Natural killer cell (primary cell): ENCODE measurements around the gene C6orf163. TPM values are rescaled to one million over a fixed set of nuclear protein-coding genes. Genes with fewer than 3 reads are reported as not detected.

Experiments used
- ATAC-seq, 3 donors: fragments of 150-1000 bp in 2 of 3; fragments of 200-7000 bp in 1 of 3; cut with Tn5 transposase; 1 replicate in 1 of 3; 2 replicates in 2 of 3; pipeline ENCODE4 v1.10.0; 2021; ENCODE audit warnings: mild to moderate bottlenecking in 2 of 3, moderate library complexity in 2 of 3
- DNase-seq, 2 donors: peaks; one replicate each; pipeline versions ENCODE4 v3.0.0 to v3.0.0-alpha.2; 2013 to 2021; ENCODE audit warnings: mixed read lengths in 1 of 2
- H3K27ac ChIP-seq: one replicate; pipeline ENCODE4 v1.5.1; 2013; ENCODE audit warnings: mild to moderate bottlenecking, low read length
- H3K27me3 ChIP-seq: one replicate; pipeline ENCODE4 v1.6.1; 2013; ENCODE audit warnings: low read length; ENCODE audit not compliant: control insufficient read depth, insufficient read depth
- H3K36me3 ChIP-seq: one replicate; pipeline ENCODE4 v1.6.1; 2013; ENCODE audit warnings: low read length; ENCODE audit not compliant: control insufficient read depth, insufficient read depth
- H3K4me1 ChIP-seq: one replicate; pipeline ENCODE4 v1.6.1; 2013; ENCODE audit warnings: low read length; ENCODE audit not compliant: control insufficient read depth, insufficient read depth
- H3K4me3 ChIP-seq: one replicate; pipeline ENCODE4 v1.5.1; 2013; ENCODE audit warnings: low read length
- H3K9me3 ChIP-seq: one replicate; pipeline ENCODE4 v1.6.1; 2013; ENCODE audit warnings: low read length; ENCODE audit not compliant: control insufficient read depth, insufficient read depth
- H3K27ac Mint-ChIP-seq, 2 donors: one replicate each; pipeline ENCODE4 v1.8.0; 2022; ENCODE audit warnings: mild to moderate bottlenecking in 2 of 2, mixed read lengths in 2 of 2, moderate library complexity in 1 of 2
- H3K27me3 Mint-ChIP-seq, 2 donors: one replicate each; pipeline ENCODE4 v1.8.0; 2022; ENCODE audit warnings: low read depth in 2 of 2, mixed read lengths in 2 of 2
- H3K36me3 Mint-ChIP-seq: one replicate; pipeline ENCODE4 v1.8.0; 2022; ENCODE audit warnings: mixed read lengths
- H3K4me1 Mint-ChIP-seq, 2 donors: one replicate each; pipeline ENCODE4 v1.8.0; 2022; ENCODE audit warnings: mixed read lengths in 2 of 2
- H3K4me3 Mint-ChIP-seq: one replicate; pipeline ENCODE4 v1.8.0; 2022; ENCODE audit warnings: mild to moderate bottlenecking, moderate library complexity, mixed read lengths
- H3K9me3 Mint-ChIP-seq, 2 donors: one replicate each; pipeline ENCODE4 v1.8.0; 2022; ENCODE audit warnings: mixed read lengths in 2 of 2
- WGBS: methylation state at CpG from one replicate; pipeline ENCODE4 v1.1.7; 2013; ENCODE audit warnings: missing lambda C conversion rate; ENCODE audit not compliant: insufficient coverage; 5-methylcytosine and 5-hydroxymethylcytosine counted together
- intact Hi-C: fragments of 100-400 bp; cut with micrococcal nuclease; formaldehyde crosslinking; loops from one replicate; pipeline ENCODE4 v1.14.2; 2022
- total RNA-seq, 4 donors: library from RNA; stranded (reverse); fragments of 120-200 nt in 1 of 4; gene quantifications; one replicate each; pipeline versions ENCODE4 v1.2.3 to v1.2.4, GENCODE V29; 2013 to 2022
- TF ChIP-seq, protein P1 (sequence below): fragments of 200-600 bp; IDR thresholded peaks from one replicate; pipeline ENCODE4 v1.8.0; 2022; ENCODE audit warnings: antibody characterized with exemption

C6orf163 gene
- total RNA-seq, 3 donors from 2014 or later (not counting 1 experiment from before 2014, with no cell fraction given): 1.8 to 3.2 (median 2.3) TPM

DNA sequence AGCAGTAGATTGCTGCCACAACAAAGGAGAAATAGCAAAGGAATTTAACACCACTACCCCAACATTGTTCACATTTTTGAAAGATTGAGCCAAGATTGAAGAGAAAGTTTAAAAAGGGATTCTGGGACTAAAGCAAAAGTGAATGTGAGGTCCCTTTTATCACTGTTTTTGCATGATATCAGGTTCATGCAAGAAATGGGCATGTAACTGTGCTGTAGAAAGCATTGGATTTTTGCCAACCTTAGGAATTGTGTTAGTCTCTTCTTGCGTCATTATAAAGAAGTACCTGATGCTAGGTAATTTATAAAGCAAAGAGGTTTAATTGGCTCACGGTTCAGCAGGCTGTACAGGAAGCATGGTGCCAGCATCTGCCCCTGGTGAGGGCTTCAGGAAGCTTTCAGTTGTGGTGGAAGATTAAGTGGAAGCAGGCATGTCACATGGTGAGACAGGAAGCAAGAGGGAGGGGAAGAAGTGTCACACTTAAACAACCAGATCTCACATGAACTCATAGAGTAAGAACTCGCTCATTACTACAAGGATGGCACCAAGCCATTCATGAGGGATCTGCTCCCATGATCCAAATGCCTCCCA is 10.9 kb upstream of the C6orf163 start:
- H3K36me3 Mint-ChIP-seq: no peaks in the 10 kb centered on the region
- H3K4me1 Mint-ChIP-seq: peaks cover 22 to 23% of the 10 kb centered on the region in 2 donors
- peak overlapping the region; percentile 42 for H3K4me3 Mint-ChIP-seq
- peak; percentile 38 to 62 (median 46) for ATAC-seq
- WGBS: 49% methylated on average over 3 of the region's 3 CpGs
- peak in 1 of 2 donors; percentile 12 for DNase-seq
- no peaks in the 10 kb centered on the region for H3K36me3 ChIP-seq
- H3K27me3 ChIP-seq: no peaks in the 10 kb centered on the region
- no peaks in the 10 kb centered on the region for H3K9me3 Mint-ChIP-seq
- intact Hi-C loops: no loop called here
- TF ChIP-seq, protein P1, sequence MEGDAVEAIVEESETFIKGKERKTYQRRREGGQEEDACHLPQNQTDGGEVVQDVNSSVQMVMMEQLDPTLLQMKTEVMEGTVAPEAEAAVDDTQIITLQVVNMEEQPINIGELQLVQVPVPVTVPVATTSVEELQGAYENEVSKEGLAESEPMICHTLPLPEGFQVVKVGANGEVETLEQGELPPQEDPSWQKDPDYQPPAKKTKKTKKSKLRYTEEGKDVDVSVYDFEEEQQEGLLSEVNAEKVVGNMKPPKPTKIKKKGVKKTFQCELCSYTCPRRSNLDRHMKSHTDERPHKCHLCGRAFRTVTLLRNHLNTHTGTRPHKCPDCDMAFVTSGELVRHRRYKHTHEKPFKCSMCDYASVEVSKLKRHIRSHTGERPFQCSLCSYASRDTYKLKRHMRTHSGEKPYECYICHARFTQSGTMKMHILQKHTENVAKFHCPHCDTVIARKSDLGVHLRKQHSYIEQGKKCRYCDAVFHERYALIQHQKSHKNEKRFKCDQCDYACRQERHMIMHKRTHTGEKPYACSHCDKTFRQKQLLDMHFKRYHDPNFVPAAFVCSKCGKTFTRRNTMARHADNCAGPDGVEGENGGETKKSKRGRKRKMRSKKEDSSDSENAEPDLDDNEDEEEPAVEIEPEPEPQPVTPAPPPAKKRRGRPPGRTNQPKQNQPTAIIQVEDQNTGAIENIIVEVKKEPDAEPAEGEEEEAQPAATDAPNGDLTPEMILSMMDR: no peak
- H3K27ac ChIP-seq: no peak overlapping the region
- peak overlapping the region; percentile 78 to 81 for H3K27ac Mint-ChIP-seq
- H3K4me1 ChIP-seq: peaks cover 8% of the 10 kb centered on the region
- H3K27me3 Mint-ChIP-seq: no peaks in the 10 kb centered on the region
- H3K9me3 ChIP-seq: no peaks in the 10 kb centered on the region
- no peak overlapping the region for H3K4me3 ChIP-seq

DNA sequence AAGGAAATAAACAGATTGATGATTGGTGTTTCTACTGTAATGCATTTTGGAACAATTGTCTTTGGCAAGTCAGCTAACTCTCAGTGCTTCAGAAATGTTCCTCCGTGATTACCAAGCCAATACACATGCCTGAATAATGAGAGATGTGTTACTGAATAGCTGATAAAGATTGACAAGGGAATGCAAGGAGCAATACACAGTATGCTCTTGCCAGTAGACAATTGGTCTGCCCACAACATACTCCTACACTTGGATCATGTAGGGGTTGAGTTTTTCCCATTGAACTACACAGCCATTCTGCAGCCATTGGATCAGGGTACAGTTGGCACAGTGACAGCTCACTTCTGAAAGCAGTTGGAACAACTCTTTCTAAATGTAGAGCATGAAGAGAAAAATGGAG is 9.9 kb upstream of the C6orf163 start:
- H3K4me3 Mint-ChIP-seq: no peak overlapping the region
- WGBS: 100% methylated on average over 1 of the region's 1 CpG
- H3K4me1 Mint-ChIP-seq: peaks cover 22 to 23% of the 10 kb centered on the region in 2 donors
- H3K9me3 ChIP-seq: no peaks in the 10 kb centered on the region
- ATAC-seq: no peak
- DNase-seq: no peak
- H3K27ac Mint-ChIP-seq: no peak overlapping the region
- H3K4me1 ChIP-seq: peaks cover 8% of the 10 kb centered on the region
- no peaks in the 10 kb centered on the region for H3K36me3 ChIP-seq
- intact Hi-C loops: no loop called here
- H3K9me3 Mint-ChIP-seq: no peaks in the 10 kb centered on the region
- no peaks in the 10 kb centered on the region for H3K27me3 Mint-ChIP-seq
- TF ChIP-seq, protein P1: no peak
- no peak overlapping the region for H3K27ac ChIP-seq
- H3K36me3 Mint-ChIP-seq: no peaks in the 10 kb centered on the region
- H3K4me3 ChIP-seq: no peak overlapping the region
- no peaks in the 10 kb centered on the region for H3K27me3 ChIP-seq

DNA sequence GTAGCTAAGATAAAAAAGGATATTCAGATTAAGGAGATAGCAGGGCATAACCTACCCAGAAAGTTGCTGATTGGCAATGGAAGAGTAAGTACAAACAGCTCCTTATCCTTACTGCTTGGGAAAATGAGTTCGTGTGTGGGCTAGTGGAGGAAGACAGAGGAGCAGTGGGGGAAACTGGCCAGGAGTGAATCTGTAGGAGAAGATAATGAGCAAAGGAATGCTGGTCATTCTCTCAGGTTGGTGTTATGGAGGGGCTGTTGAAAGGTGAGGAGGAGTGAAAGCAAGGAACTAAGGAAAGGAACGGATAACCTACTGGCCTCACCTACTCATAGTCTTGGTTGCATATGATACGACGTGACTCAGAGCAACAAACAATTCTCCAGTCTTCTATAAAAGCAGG is 8.2 kb upstream of the C6orf163 start:
- Histone ChIP-seq H3K27ac (no peak overlapping the region), H3K9me3 (no peaks in the 10 kb centered on the region), H3K4me1 (peaks cover 8% of the 10 kb centered on the region), H3K27me3 (no peaks in the 10 kb centered on the region), H3K4me3 (no peak overlapping the region), H3K36me3 (no peaks in the 10 kb centered on the region)
- TF ChIP-seq, protein P1: no peak
- 100% methylated on average over 1 of the region's 4 CpGs for whole genome bisulfite sequencing
- Mint-ChIP-seq H3K36me3 (no peaks in the 10 kb centered on the region), H3K27me3 (no peaks in the 10 kb centered on the region), H3K9me3 (no peaks in the 10 kb centered on the region), H3K4me1 (peaks cover 22 to 23% of the 10 kb centered on the region in 2 donors), H3K4me3 (no peak overlapping the region), H3K27ac (no peak overlapping the region)
- DNase-seq: no peak
- intact Hi-C loops: no loop called here
- ATAC-seq: no peak

DNA sequence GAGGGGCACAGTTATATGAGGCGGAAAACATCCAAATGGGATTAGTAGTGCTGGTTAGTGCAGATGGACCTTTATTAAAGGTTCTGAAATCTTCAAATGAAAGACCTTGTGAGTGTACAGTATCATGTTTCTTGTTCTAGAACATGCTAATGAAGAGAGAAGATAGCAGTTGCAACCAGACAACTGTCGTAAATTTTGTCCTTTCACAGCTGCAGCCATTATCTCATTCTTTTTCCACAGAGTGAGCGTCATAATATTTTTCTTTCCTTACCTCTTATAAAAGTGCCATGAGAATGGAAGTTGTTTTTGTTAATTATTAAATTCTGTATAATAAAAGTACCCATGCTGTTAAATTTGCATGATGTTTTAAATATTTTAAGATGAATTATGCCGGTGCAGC is 4.4 kb upstream of the C6orf163 start:
- 99% methylated on average over 3 of the region's 4 CpGs for WGBS
- no peaks in the 10 kb centered on the region for H3K27me3 Mint-ChIP-seq
- H3K4me3 Mint-ChIP-seq: no peak overlapping the region
- intact Hi-C loops: no loop called here
- Histone ChIP-seq H3K9me3 (no peaks in the 10 kb centered on the region), H3K27ac (no peak overlapping the region), H3K4me3 (no peak overlapping the region), H3K36me3 (no peaks in the 10 kb centered on the region), H3K4me1 (no peaks in the 10 kb centered on the region), H3K27me3 (no peaks in the 10 kb centered on the region)
- H3K27ac Mint-ChIP-seq: no peak overlapping the region
- H3K9me3 Mint-ChIP-seq: no peaks in the 10 kb centered on the region
- TF ChIP-seq, protein P1: no peak
- H3K4me1 Mint-ChIP-seq: no peaks in the 10 kb centered on the region
- no peaks in the 10 kb centered on the region for H3K36me3 Mint-ChIP-seq
- ATAC-seq: no peak
- no peak for DNase-seq
